ENCODE measurements around the gene TSPOAP1.

- TF ChIP-seq CTCF (IDR thresholded peaks at IDR 0.05) (no peak), POLR2A (IDR thresholded peaks at IDR 0.05) (no peak)
Observed at GRCh38 chr17:58321571-58322525, 6.7 kb downstream of the TSPOAP1 start.
